ENCODE measurements around the gene RIT2.

The RIT2 gene

DNA sequence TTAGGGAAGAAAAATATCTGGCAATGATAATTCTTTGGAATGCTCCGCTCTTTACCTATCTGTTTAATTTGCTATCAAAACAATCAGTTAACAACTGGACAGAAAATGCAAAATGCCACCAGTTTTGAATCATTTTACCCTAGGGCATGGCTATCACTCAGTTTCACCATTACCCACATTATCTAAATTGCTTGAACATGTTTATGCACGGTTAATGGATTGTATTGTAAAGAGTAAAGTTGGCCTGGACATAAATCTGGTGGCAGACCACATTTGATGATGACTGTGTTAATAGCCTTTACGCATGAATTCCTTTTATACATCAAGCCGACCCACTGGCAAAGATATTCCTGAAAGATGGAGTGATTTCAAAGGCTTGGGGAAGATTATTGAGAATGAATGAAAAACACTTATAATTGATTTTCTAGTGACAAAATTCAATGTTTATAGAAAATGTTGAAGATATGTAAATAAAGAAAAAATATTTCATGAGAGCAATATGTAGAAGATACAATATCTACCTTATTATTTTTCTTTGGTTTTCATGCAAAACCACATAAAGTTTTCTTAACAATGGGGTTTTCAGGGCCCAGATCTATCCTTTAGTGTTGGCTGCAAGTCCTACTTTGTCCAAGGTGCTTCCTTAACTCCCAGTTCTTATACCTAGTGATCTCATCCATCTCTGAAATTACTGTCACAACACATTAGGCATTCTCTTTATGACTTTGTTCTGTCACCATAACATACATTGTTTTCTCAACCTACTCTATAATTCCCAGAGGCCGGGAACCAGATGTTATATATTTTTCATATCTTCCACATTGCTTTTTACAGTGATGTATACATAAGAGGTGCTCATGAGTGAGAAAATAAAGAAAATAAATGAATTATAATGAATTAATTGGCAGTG is 265.1 kb downstream of the RIT2 start (continued):
- peak; percentile 78; the same call in 1 of the 2 replicates for TF ChIP-seq ZNF18 (tag by site-specific recombination; IDR thresholded peaks at IDR 0.05)
- TF ChIP-seq GLI2 (tag by site-specific recombination; IDR thresholded peaks at IDR 0.05; ENCODE audit: borderline replicate concordance, low read depth), result peak; percentile 99
- TF ChIP-seq ZNF324 (tag by site-specific recombination; IDR thresholded peaks at IDR 0.05), result 0 out of 2 replicates have a peak, but pooled peaks have one; percentile 68
- no peak for TF ChIP-seq ZNF311 (tag by site-specific recombination; IDR thresholded peaks at IDR 0.05; ENCODE audit: borderline replicate concordance)
- TF ChIP-seq ZNF837 (tag by site-specific recombination; IDR thresholded peaks at IDR 0.05), result no peak
- no peak for TF ChIP-seq SCRT2 (tag by site-specific recombination; IDR thresholded peaks at IDR 0.05)
- TF ChIP-seq ZNF404 (tag by site-specific recombination; IDR thresholded peaks at IDR 0.05), result no peak
- TF ChIP-seq ZBTB20 (tag by site-specific recombination; IDR thresholded peaks at IDR 0.05), result no peak
- TF ChIP-seq ZNF600 (tag by site-specific recombination; IDR thresholded peaks at IDR 0.05), result peak; percentile 54; the same call in 1 of the 2 replicates
- TF ChIP-seq ZNF114 (tag by site-specific recombination; IDR thresholded peaks at IDR 0.05), result no peak

GRCh38 chr18:42839408-42839807 is 276.1 kb downstream of the RIT2 start:
- H3K9me3 ChIP-seq (ENCODE audit: control insufficient read depth, insufficient read depth, low read depth, low read length), result no peaks in the 10 kb centered on the region
- CTCF ChIA-PET, result interaction anchor here (1.3 kb wide), 1 partner anchor 725 kb away, joined by 5 read pairs; no protein-coding TSS in a partner anchor

DNA sequence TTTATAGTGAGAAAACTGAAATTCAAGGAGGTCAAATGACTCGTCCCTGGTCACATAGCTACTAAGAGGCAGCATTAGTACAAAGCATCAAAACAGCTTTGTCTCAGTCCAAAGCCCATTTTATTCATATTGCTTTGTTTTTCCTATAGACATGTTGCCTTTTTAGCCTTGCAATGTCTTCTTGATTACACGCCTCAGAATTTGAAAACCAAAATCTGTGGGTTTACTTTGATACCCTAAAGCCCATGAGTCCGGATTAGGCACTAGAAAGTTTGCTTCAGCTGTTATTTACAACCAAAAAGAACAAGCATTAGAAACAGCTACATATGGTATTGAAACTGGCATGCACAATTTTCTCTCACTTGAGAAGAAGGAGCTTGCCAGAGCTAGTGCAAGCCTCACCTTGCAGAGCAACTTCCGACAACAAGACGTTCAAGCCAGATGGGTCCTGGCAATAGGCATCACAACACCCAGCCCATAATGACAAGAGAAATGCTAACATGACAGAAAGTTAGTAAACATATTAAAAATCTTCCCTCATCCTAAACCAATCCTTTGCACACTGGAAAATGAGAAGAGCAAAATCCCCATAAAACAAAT is 276.8 kb downstream of the RIT2 start:
- Histone ChIP-seq H3K9me3 (ENCODE audit: control insufficient read depth, insufficient read depth, low read depth, low read length) (no peaks in the 10 kb centered on the region), H3K36me3 (ENCODE audit: control insufficient read depth in 2 of 2, insufficient read depth in 1 of 2, low read length in 2 of 2) (no peaks in the 10 kb centered on the region), H3K4me1 (ENCODE audit: control insufficient read depth, insufficient read depth, low read length) (no peaks in the 10 kb centered on the region), H3K4me3 (ENCODE audit: low read depth, low read length) (no peak overlapping the region), H3K27ac (ENCODE audit: extremely low read depth, low read depth, low read length) (no peak overlapping the region)
- no peak for TF ChIP-seq TCF7L2 (IDR thresholded peaks at IDR 0.05; ENCODE audit: borderline replicate concordance, low read depth, low read length)
- no peak for TF ChIP-seq ZNF341 (tag by site-specific recombination; IDR thresholded peaks at IDR 0.05; ENCODE audit: low read depth)
- no peak for TF ChIP-seq ZNF169 (tag by site-specific recombination; IDR thresholded peaks at IDR 0.05)
- TF ChIP-seq ZNF645 (tag by site-specific recombination; IDR thresholded peaks at IDR 0.05), result no peak
- no peak for TF ChIP-seq KLF16 (tag by site-specific recombination; IDR thresholded peaks at IDR 0.05)
- TF ChIP-seq ZNF114 (tag by site-specific recombination; IDR thresholded peaks at IDR 0.05), result no peak
- no peak for TF ChIP-seq ZNF354C (tag by site-specific recombination; IDR thresholded peaks at IDR 0.05; ENCODE audit: borderline replicate concordance, low read depth)
- no peak for TF ChIP-seq IKZF3 (tag by site-specific recombination; IDR thresholded peaks at IDR 0.05)
- TF ChIP-seq ZNF707 (tag by site-specific recombination; IDR thresholded peaks at IDR 0.05), result no peak
- ChIA-PET CTCF (interaction anchor here (1.3 kb wide), 1 partner anchor 724 kb away, joined by 5 read pairs; no protein-coding TSS in a partner anchor), POLR2A (no interaction called here)

More at GRCh38 chr18:42839408-42839807, 276.1 kb downstream of the RIT2 start:
- no peak overlapping the region for H3K27ac ChIP-seq (ENCODE audit: extremely low read depth, low read depth, low read length)
- POLR2A ChIA-PET, result no interaction called here
- TF ChIP-seq ZFP3 (tag by site-specific recombination; IDR thresholded peaks at IDR 0.05; ENCODE audit: low read depth) (no peak), ZBTB8A (tag by site-specific recombination; IDR thresholded peaks at IDR 0.05) (no peak), ZNF366 (tag by site-specific recombination; conservative IDR thresholded peaks at IDR 0.05) (no peak), ZNF112 (tag by site-specific recombination; IDR thresholded peaks at IDR 0.05) (no peak), GLIS1 (tag by site-specific recombination; IDR thresholded peaks at IDR 0.05) (no peak), ZNF23 (tag by site-specific recombination; IDR thresholded peaks at IDR 0.05; ENCODE audit: borderline replicate concordance) (no peak), ZNF184 (tag by site-specific recombination; IDR thresholded peaks at IDR 0.05) (no peak), ZNF121 (tag by site-specific recombination; IDR thresholded peaks at IDR 0.05) (no peak), ZFP41 (tag by site-specific recombination; IDR thresholded peaks at IDR 0.05; ENCODE audit: borderline replicate concordance) (no peak), GLI2 (tag by site-specific recombination; IDR thresholded peaks at IDR 0.05; ENCODE audit: borderline replicate concordance, low read depth) (no peak), ZNF239 (tag by site-specific recombination; IDR thresholded peaks at IDR 0.05) (no peak), ZNF175 (tag by site-specific recombination; IDR thresholded peaks at IDR 0.05) (no peak), ZNF623 (tag by site-specific recombination; IDR thresholded peaks at IDR 0.05) (no peak), ZNF174 (tag by site-specific recombination; IDR thresholded peaks at IDR 0.05) (no peak), ZNF521 (tag by site-specific recombination; IDR thresholded peaks at IDR 0.05) (no peak), ZNF132 (tag by site-specific recombination; IDR thresholded peaks at IDR 0.05; ENCODE audit: borderline replicate concordance) (no peak), BCL11B (tag by site-specific recombination; IDR thresholded peaks at IDR 0.05; ENCODE audit: low read depth) (no peak), ZNF416 (tag by site-specific recombination; IDR thresholded peaks at IDR 0.05) (no peak), ZNF621 (tag by site-specific recombination; IDR thresholded peaks at IDR 0.05) (no peak)
- TF ChIP-seq, protein P1, sequence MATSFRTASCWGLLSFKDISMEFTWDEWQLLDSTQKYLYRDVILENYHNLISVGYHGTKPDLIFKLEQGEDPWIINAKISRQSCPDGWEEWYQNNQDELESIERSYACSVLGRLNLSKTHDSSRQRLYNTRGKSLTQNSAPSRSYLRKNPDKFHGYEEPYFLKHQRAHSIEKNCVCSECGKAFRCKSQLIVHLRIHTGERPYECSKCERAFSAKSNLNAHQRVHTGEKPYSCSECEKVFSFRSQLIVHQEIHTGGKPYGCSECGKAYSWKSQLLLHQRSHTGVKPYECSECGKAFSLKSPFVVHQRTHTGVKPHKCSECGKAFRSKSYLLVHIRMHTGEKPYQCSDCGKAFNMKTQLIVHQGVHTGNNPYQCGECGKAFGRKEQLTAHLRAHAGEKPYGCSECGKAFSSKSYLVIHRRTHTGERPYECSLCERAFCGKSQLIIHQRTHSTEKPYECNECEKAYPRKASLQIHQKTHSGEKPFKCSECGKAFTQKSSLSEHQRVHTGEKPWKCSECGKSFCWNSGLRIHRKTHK (tag by site-specific recombination; IDR thresholded peaks at IDR 0.05), result no peak
- H3K4me1 ChIP-seq (ENCODE audit: control insufficient read depth, insufficient read depth, low read length), result no peaks in the 10 kb centered on the region
- no peaks in the 10 kb centered on the region for H3K36me3 ChIP-seq (ENCODE audit: control insufficient read depth in 2 of 2, insufficient read depth in 1 of 2, low read length in 2 of 2)
- H3K4me3 ChIP-seq (ENCODE audit: low read depth, low read length), result no peak overlapping the region
